SK-N-SH (cell line): ENCODE measurements around the gene LTA4H.

ENCODE experiments used
- CTCF ChIP-seq: fragments of 200-600 bp; sonication (generic); IDR thresholded peaks from 2 replicates; pipeline ENCODE4 v1.6.1; 2017; ENCODE audit warnings: antibody characterized with exemption, mild to moderate bottlenecking, moderate library complexity
- ELF1 ChIP-seq: IDR thresholded peaks from 2 replicates; pipeline ENCODE4 v1.4.0; 2012
- GABPA ChIP-seq: IDR thresholded peaks from 2 replicates; pipeline ENCODE4 v1.4.0; 2012; ENCODE audit warnings: low read depth, mild to moderate bottlenecking
- POLR2AphosphoS5 ChIP-seq: IDR thresholded peaks from 2 replicates; pipeline ENCODE4 v1.6.1; 2012; ENCODE audit warnings: low read depth, low read length
- RAD21 ChIP-seq: IDR thresholded peaks from 2 replicates; pipeline ENCODE4 v1.6.1; 2012; ENCODE audit warnings: mild to moderate bottlenecking, low read length
- SMC3 ChIP-seq: IDR thresholded peaks from 2 replicates; pipeline ENCODE4 v1.6.1; 2012; ENCODE audit warnings: low read depth, low read length, improper control_type of control experiment
- YY1 ChIP-seq: IDR thresholded peaks from 2 replicates; pipeline ENCODE4 v1.4.0; 2012; ENCODE audit warnings: low read depth, mild to moderate bottlenecking

- TF ChIP-seq RAD21 (no peak), YY1 (no peak), ELF1 (no peak), POLR2AphosphoS5 (no peak), GABPA (no peak), CTCF (no peak), SMC3 (no peak)
Measured at GRCh38 chr12:96049101-96049500, 13.7 kb upstream of the LTA4H start.
